ENCODE measurements around the gene PARD3B. TPM values are rescaled to one million over a fixed set of nuclear protein-coding genes. Genes with fewer than 3 reads are reported as not detected.

PARD3B gene
- total RNA-seq, 1 experiment from 2014 or later: 2.0 TPM

GRCh38 chr2:204591225-204591624 lies 46.0 kb downstream of the PARD3B start:
- ChIA-PET POLR2A (no interaction called here), RAD21 (ENCODE audit: low non-redundant PET in 1 of 2, low total read pairs in 2 of 2, uncharacterized antibody in 2 of 2, unreplicated experiment in 2 of 2) (no interaction called here), CTCF (no interaction called here)
- Histone ChIP-seq H3K9ac (ENCODE audit: low read length) (no peak overlapping the region), H3K4me3 (replicated peaks in 1 of 2; ENCODE audit: low read depth in 1 of 2, low read length in 2 of 2) (no peak overlapping the region), H3K9me3 (ENCODE audit: control insufficient read depth in 1 of 2, insufficient read depth in 1 of 2, low read depth in 1 of 2, low read length in 2 of 2) (no peaks in the 10 kb centered on the region), H3K27ac (ENCODE audit: low read depth, low read length) (no peak overlapping the region), H3K79me2 (ENCODE audit: insufficient read depth, low read length) (no peaks in the 10 kb centered on the region), H2AFZ (ENCODE audit: low read depth, low read length, poor library complexity, severe bottlenecking) (no peak overlapping the region), H3K36me3 (ENCODE audit: control insufficient read depth in 1 of 2, insufficient read depth in 2 of 2, low read length in 2 of 2) (no peaks in the 10 kb centered on the region), H3K27me3 (ENCODE audit: insufficient read depth, low read length) (no peaks in the 10 kb centered on the region), H4K20me1 (ENCODE audit: insufficient read depth) (no peaks in the 10 kb centered on the region), H3K4me2 (ENCODE audit: low read length) (no peak overlapping the region), H3K4me1 (ENCODE audit: control insufficient read depth in 1 of 2, insufficient read depth in 2 of 2, low read length in 2 of 2) (no peaks in the 10 kb centered on the region), H3K9me2 (ENCODE audit: insufficient read depth) (no peaks in the 10 kb centered on the region)
- TF ChIP-seq EZH2 (IDR thresholded peaks at IDR 0.05) (no peak), TCF7L2 (IDR thresholded peaks at IDR 0.05; ENCODE audit: borderline replicate concordance, extremely low read depth, insufficient read depth, insufficient read length) (no peak), SP1 (IDR thresholded peaks at IDR 0.05; ENCODE audit: low read depth) (no peak), ATF3 (IDR thresholded peaks at IDR 0.05) (no peak), YY1 (IDR thresholded peaks at IDR 0.05; ENCODE audit: extremely low read depth, insufficient replicate concordance, low read depth, low read length) (no peak), RAD21 (IDR thresholded peaks at IDR 0.05; ENCODE audit: low read depth) (no peak), MAX (IDR thresholded peaks at IDR 0.05) (no peak), REST (IDR thresholded peaks at IDR 0.05; ENCODE audit: low read depth) (no peak), POLR2AphosphoS5 (IDR thresholded peaks at IDR 0.05; ENCODE audit: low read depth, low read length) (no peak), SRF (IDR thresholded peaks at IDR 0.05; ENCODE audit: low read depth) (no peak), ZNF274 (IDR thresholded peaks at IDR 0.05; ENCODE audit: low read depth, low read length) (no peak), FOSL1 (IDR thresholded peaks at IDR 0.05; ENCODE audit: low read depth) (no peak), EGR1 (IDR thresholded peaks at IDR 0.05; ENCODE audit: low read depth) (no peak), CTCF (IDR thresholded peaks at IDR 0.05 in 2 of 3, conservative IDR thresholded peaks at IDR 0.05 in 1 of 3; ENCODE audit: borderline replicate concordance in 1 of 3, insufficient read depth in 1 of 3, low read depth in 2 of 3, low read length in 2 of 3) (no peak), EZH2phosphoT487 (IDR thresholded peaks at IDR 0.05; ENCODE audit: borderline replicate concordance) (no peak), SIN3A (IDR thresholded peaks at IDR 0.05; ENCODE audit: low read depth) (no peak)
- no TSS peak for BruUV-seq (replicated peaks)
- intact Hi-C loops (cut with micrococcal nuclease): loop anchor here (1.0 kb wide), 1 partner anchor 25 kb away; no protein-coding TSS in a partner anchor
- ATAC-seq (no peak), DNase-seq (ENCODE audit: low read depth, low spot score) (no peak)
